Activated T-helper 1 cell treated with anti-CD3 and anti-CD28 coated beads, Interleukin-12 subunit alpha, Interleukin-12 subunit beta, Interleukin-2, Interleukin-4 antibody, amounts not matched to agents 30 ng/mL and 10 ng/mL and 1 ng/mL, durations not matched to agents 14 hours and 24 hours and 36 hours (primary cell): ENCODE measurements around the gene RBM15. TPM values are rescaled to one million over a fixed set of nuclear protein-coding genes. Genes with fewer than 3 reads are reported as not detected.

ENCODE experiments used
- DNase-seq: peaks from one replicate; pipeline ENCODE4 v3.0.0; 2021; ENCODE audit warnings: low spot score
- H3K27ac Mint-ChIP-seq: one replicate; pipeline ENCODE4 v1.8.0; 2021; ENCODE audit warnings: mild to moderate bottlenecking, mixed read lengths
- H3K27me3 Mint-ChIP-seq: one replicate; pipeline ENCODE4 v1.8.0; 2022; ENCODE audit warnings: mild to moderate bottlenecking, moderate library complexity, mixed read lengths; ENCODE audit not compliant: insufficient read depth
- H3K36me3 Mint-ChIP-seq: one replicate; pipeline ENCODE4 v1.8.0; 2021; ENCODE audit warnings: low read depth, mixed read lengths
- H3K4me1 Mint-ChIP-seq: one replicate; pipeline ENCODE4 v1.8.0; 2021; ENCODE audit warnings: low read depth, mixed read lengths
- H3K4me3 Mint-ChIP-seq: one replicate; pipeline ENCODE4 v1.8.0; 2021; ENCODE audit warnings: mild to moderate bottlenecking, moderate library complexity, mixed read lengths
- H3K9me3 Mint-ChIP-seq: one replicate; pipeline ENCODE4 v1.8.0; 2021; ENCODE audit warnings: mixed read lengths
- intact Hi-C: fragments of 100-400 bp; cut with micrococcal nuclease; formaldehyde crosslinking; loops from one replicate; pipeline ENCODE4 v1.15.1; 2024
- total RNA-seq: library from RNA; stranded (reverse); gene quantifications from 2 replicates; pipeline ENCODE4 v1.2.3, GENCODE V29; 2022

The RBM15 gene, protein sequence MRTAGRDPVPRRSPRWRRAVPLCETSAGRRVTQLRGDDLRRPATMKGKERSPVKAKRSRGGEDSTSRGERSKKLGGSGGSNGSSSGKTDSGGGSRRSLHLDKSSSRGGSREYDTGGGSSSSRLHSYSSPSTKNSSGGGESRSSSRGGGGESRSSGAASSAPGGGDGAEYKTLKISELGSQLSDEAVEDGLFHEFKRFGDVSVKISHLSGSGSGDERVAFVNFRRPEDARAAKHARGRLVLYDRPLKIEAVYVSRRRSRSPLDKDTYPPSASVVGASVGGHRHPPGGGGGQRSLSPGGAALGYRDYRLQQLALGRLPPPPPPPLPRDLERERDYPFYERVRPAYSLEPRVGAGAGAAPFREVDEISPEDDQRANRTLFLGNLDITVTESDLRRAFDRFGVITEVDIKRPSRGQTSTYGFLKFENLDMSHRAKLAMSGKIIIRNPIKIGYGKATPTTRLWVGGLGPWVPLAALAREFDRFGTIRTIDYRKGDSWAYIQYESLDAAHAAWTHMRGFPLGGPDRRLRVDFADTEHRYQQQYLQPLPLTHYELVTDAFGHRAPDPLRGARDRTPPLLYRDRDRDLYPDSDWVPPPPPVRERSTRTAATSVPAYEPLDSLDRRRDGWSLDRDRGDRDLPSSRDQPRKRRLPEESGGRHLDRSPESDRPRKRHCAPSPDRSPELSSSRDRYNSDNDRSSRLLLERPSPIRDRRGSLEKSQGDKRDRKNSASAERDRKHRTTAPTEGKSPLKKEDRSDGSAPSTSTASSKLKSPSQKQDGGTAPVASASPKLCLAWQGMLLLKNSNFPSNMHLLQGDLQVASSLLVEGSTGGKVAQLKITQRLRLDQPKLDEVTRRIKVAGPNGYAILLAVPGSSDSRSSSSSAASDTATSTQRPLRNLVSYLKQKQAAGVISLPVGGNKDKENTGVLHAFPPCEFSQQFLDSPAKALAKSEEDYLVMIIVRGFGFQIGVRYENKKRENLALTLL
- total RNA-seq, result 58.5 and 59.0 TPM in 2 replicates

DNA sequence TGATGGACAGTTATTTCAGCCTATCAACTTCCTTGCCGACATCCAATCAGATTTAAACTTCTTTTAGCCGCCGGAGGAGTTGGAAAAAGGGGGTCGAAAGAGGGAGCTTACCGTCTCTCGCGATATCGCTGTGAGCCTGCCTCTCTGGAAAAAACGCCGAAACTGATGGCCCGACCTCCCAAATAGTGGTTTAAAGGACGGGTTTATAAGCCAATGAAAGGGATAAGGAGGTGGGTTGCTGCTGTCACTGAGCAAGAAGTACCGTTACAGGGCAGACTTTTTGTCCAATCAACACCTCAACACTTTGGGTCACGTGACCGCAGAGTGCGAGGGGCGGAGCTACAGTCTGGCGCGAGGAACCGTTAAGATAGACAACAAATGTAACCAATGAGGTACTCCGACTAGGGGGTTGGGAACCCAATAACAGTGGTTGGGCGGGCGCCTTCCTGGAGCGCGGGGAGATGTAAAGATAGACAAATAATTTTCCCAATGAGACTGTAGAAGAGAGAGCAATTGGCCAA lies at the start of gene RBM15:
RBM15 (plus strand) TSS at position 492 of the 521 bp plus-strand sequence; CDS start at position 521, 29 bp downstream.
- Mint-ChIP-seq H3K36me3 (peaks cover 41% of the 10 kb centered on the region), H3K27ac (peak within 1 kb of the TSS; percentile 98), H3K9me3 (no peaks in the 10 kb centered on the region), H3K4me1 (peaks cover 54% of the 10 kb centered on the region), H3K27me3 (no peaks in the 10 kb centered on the region), H3K4me3 (no peak within 1 kb of the TSS)
- intact Hi-C loops, result loop anchor here (1.0 to 10.0 kb wide), 22 partner anchors 10 to 1646 kb away; partner anchors contain the start of genes AHCYL1, ATP5PB, CLCC1 and DDX20
- DNase-seq, result peak; percentile 98

DNA sequence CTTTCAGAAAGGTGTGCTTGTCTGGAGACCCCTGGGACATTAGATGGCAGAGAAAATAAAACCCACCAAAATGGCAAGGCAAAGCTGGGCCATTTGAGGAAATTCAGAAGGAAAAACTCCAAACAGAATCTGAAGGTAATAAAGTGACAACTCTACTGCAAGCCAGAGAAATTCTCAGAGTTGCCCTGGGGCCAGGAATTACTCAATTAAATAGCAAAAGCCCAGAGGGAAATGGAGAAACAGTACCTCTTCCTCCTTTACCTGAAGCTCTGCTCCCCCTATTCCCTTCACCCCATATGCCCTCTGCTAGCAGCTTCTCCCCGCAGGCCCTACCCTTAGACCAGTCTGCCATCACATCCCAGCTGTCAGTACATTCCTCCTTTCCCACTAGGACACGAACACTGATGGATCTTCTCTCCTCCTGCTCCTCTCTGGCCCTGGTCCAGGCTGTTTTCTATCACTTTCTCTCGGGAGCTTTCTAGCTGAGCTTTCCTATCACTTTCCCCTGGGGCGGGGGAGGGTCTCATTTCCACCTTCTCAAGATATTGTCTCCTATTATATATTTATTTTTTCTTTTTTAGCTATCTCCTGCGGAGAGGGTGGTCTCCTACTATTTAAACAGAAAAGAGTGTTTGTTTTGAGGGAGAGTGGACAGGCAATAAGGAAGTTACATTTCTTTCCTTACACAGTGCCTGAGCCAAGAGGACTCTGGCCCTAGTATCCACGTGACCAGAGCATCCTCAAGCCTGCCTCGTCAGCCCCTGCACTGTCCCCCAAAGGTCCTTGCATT lies 47.7 kb upstream of the RBM15 start:
- H3K4me1 Mint-ChIP-seq, result no peaks in the 10 kb centered on the region
- DNase-seq, result no peak
- no peak overlapping the region for H3K4me3 Mint-ChIP-seq
- no peaks in the 10 kb centered on the region for H3K9me3 Mint-ChIP-seq
- H3K27me3 Mint-ChIP-seq, result peaks cover 6% of the 10 kb centered on the region
- intact Hi-C loops, result no loop called here
- H3K27ac Mint-ChIP-seq, result no peak overlapping the region
- H3K36me3 Mint-ChIP-seq, result no peaks in the 10 kb centered on the region

DNA sequence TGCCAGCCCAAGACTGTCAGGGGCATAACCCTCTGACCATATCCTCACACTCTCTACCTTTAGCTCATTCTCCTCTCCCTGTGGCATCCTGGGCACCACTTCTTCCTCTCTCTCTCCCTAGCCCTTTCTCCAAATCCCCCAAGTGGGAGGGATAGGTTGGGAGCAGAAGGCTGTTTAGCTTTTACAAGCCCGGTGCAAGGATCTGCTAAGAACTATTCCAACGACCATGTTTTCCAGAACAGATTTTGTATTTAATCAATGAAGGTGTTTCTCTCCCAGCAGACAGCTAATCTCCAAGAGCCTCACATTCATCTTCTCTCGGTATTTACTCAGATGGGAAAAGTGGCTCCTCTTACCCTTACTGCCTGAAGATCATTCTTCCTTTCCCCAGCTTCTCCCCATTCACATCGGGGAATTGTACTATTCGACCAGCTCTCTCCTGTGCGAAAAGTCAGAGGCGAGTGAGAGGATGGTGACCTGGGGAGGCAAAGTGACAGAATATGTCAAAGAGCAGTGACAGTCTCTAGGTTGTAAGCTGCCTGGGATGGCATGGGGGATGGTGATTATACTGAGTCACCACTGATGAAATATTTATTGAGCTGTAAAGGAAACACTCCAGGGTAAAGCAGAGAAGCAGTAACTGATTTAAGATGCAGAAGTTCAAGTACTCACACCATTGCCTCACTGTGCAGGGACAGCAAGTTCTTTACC lies 47.0 kb upstream of the RBM15 start:
- Mint-ChIP-seq H3K27me3 (peaks cover 9% of the 10 kb centered on the region), H3K4me3 (no peak overlapping the region), H3K27ac (no peak overlapping the region), H3K4me1 (no peaks in the 10 kb centered on the region), H3K36me3 (no peaks in the 10 kb centered on the region), H3K9me3 (no peaks in the 10 kb centered on the region)
- DNase-seq, result no peak
- intact Hi-C loops, result no loop called here

DNA sequence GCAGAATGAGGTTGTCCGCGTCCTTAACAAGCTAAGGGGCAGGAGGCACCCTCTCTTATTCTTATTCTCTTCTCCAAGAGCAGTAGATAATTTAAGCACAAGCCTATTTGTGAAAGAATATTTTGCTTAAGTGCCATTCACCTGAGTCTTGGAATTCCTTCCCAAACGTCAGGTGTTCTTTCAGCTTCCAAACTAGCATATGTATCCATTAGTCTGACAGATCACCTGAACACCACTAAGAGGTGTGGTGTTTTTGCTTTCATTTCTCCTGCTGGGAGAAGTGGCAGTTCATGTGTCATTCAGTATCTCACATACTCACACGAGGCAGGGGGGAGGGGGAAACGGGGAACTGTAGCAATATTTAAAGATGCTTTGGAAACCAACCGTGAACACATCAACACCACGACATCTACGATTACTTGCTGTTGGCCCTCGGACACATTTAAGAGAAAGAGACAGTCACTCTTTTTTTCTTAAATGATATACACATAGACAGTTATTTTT lies 45.5 kb upstream of the RBM15 start:
- no peaks in the 10 kb centered on the region for H3K9me3 Mint-ChIP-seq
- H3K4me1 Mint-ChIP-seq, result no peaks in the 10 kb centered on the region
- peaks cover 9% of the 10 kb centered on the region for H3K27me3 Mint-ChIP-seq
- H3K4me3 Mint-ChIP-seq, result no peak overlapping the region
- H3K36me3 Mint-ChIP-seq, result no peaks in the 10 kb centered on the region
- no peak overlapping the region for H3K27ac Mint-ChIP-seq
- DNase-seq, result no peak
- intact Hi-C loops, result no loop called here

DNA sequence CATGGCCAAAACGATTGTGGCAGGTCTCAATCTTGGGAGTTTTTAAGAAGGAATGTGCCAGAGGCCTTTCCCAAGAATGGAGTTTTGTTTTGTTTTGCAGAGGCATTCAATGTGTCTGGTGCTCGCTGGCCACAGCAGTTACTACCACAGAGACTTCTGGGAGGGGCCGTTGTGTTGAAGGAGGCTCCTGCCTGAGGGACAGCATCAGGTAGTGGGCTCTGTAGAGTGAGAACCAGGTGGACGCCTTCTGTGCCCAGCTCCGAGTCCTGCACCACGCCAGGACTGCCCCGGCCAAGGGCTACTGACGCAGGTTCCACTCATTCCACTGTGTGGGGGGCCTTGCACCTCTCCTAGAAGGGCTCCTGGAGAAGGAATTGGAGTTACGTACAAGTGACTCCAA lies 44.9 kb upstream of the RBM15 start:
- no peaks in the 10 kb centered on the region for H3K36me3 Mint-ChIP-seq
- DNase-seq, result no peak
- H3K4me1 Mint-ChIP-seq, result no peaks in the 10 kb centered on the region
- intact Hi-C loops, result no loop called here
- no peak overlapping the region for H3K4me3 Mint-ChIP-seq
- H3K27ac Mint-ChIP-seq, result no peak overlapping the region
- no peaks in the 10 kb centered on the region for H3K9me3 Mint-ChIP-seq
- peaks cover 9% of the 10 kb centered on the region for H3K27me3 Mint-ChIP-seq

DNA sequence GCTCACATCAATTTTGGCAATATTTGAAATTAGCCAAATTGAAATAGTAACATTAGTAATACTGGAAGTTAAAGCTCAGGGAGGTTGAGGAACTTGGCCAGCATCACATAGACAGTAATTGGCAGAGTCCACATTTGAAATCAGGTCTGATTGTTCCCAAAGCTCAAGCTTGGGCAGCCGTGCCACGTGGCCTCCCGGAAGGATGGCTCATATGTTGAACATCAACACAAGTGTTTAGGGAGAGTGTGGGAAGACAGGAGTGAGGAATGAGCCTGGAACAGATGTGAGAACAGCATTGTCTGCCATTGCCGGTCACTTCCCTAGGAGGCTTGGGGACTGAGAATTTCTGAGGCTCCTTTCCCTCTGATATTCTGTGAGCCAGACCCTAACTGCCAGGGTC lies 40.2 kb upstream of the RBM15 start:
- Mint-ChIP-seq H3K27ac (no peak overlapping the region), H3K4me3 (no peak overlapping the region)
- intact Hi-C loops, result no loop called here

DNA sequence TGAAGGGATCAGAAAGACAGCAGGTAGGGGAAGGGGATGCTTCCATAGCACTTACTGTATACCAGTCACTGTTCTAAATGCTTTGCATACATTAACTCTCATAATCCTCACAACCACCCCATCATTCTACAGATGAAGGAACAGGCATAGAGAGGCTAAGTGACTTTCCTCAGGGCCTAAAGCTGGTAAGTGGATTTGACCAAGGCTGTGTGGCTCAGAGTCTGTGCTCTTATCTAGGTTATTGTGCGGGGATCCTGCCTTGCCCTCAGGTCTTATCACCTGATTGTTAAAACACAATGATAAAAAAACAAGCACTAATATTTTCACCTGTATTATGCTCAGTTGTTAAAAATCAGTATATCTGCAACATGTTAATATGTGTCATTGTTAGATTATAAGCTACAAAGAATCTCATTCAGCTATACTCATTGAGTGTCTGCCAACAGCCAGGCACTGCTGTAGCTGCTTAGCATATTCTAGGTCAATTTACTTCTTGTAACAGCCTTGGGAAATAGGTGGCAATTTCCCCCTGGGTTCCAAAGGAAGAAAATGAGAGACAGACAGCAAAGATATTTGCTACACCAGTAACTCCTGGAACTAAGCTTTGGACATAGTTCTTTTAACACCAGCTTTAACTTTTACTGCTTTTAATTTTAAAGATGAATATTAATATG lies 38.6 kb upstream of the RBM15 start:
- DNase-seq, result no peak
- Mint-ChIP-seq H3K4me3 (no peak overlapping the region), H3K4me1 (no peaks in the 10 kb centered on the region), H3K9me3 (no peaks in the 10 kb centered on the region), H3K27me3 (peaks cover 12% of the 10 kb centered on the region), H3K36me3 (no peaks in the 10 kb centered on the region), H3K27ac (no peak overlapping the region)
- intact Hi-C loops, result no loop called here

More for the DNA sequence above, 40.2 kb upstream of the RBM15 start:
- H3K9me3 Mint-ChIP-seq, result no peaks in the 10 kb centered on the region
- H3K36me3 Mint-ChIP-seq, result no peaks in the 10 kb centered on the region
- H3K4me1 Mint-ChIP-seq, result no peaks in the 10 kb centered on the region
- H3K27me3 Mint-ChIP-seq, result peaks cover 12% of the 10 kb centered on the region
- DNase-seq, result no peak

DNA sequence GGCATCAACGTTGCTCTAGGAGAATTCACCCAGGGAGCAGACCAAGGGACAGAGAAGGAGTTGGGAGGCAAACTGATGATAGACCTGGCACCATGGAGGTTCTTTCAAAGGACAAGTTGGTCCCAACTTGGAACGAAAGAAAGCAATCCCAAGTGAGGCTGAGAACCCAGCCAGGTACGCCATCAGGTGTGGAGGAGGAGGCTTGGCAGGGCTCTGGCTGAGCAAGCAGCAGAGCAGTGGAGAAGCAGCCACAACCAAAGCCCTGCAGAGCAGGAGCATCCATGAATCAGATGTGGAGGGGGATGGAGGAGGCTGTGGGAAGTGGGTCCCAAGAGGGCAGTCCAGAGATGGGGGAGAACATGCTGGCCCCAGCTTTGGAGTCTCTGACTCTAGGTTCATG lies 36.3 kb upstream of the RBM15 start:
- H3K27ac Mint-ChIP-seq, result no peak overlapping the region
- H3K4me1 Mint-ChIP-seq, result no peaks in the 10 kb centered on the region
- intact Hi-C loops, result no loop called here

DNA sequence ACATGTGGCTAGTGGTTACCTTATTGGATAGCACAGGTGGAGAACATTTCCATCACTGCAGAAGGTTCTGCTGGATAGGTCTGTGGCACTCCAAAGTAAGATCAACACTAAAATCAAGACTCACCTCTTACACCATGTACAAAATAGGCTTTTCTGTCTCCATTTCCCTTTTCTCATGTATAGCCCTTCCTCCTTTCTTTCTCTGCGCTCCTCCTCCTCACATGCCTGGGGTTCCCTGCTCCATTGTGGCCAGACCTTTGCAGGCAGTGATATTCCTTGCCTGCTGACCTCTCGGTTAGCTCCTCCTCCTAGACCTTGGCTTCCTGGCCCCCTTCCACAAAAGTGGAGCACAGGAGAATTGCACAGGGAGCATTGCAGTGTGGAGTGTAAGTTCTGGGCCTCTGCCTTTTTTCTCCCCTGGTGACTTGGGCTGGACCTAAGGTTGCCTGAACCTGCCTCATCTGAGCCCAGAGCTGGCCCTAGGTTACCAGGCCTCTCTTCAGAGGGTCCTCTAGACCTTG lies 33.2 kb upstream of the RBM15 start:
- H3K27ac Mint-ChIP-seq, result no peak overlapping the region
- intact Hi-C loops, result no loop called here
- H3K36me3 Mint-ChIP-seq, result no peaks in the 10 kb centered on the region
- peaks cover 3% of the 10 kb centered on the region for H3K27me3 Mint-ChIP-seq
- H3K9me3 Mint-ChIP-seq, result no peaks in the 10 kb centered on the region
- no peak overlapping the region for H3K4me3 Mint-ChIP-seq
- no peaks in the 10 kb centered on the region for H3K4me1 Mint-ChIP-seq
- no peak for DNase-seq

More for the DNA sequence above, 36.3 kb upstream of the RBM15 start:
- no peak for DNase-seq
- no peaks in the 10 kb centered on the region for H3K36me3 Mint-ChIP-seq
- no peaks in the 10 kb centered on the region for H3K9me3 Mint-ChIP-seq
- peaks cover 6% of the 10 kb centered on the region for H3K27me3 Mint-ChIP-seq
- H3K4me3 Mint-ChIP-seq, result no peak overlapping the region

DNA sequence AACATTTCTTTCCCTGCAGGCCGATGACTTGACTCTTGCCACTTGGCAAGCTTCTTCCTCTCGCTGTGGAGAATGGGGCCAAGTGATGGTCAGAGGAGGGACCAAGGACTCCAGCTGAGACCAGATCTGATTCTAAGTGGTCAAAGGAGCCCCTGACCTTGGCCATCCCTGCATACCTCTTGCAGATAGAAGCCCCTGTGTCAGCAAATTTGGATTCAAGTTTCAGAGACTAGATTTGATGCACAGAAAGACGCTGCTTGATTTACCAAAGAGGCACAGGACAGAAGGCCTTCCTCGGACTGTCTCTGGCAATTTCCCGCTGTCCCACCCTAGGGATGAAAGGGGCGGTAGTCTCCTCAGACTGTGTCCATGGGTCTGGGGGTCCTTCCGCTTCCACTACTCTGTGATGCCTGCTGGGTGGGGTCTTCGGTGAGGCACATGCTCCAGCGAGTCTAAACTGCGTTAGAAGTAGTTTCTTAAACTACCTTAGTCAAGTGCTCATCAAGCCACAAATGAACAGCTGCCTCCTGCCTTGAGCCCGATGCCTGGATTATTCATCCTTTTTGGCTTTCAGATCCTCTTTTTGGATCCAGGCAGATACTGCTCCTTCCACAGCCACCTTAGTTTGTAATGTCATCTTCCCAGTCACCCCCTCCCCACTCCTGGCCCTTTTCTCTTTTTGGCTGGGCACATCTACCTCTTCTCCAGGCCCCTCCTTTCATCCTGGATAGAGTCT lies 31.8 kb upstream of the RBM15 start:
- no peak overlapping the region for H3K27ac Mint-ChIP-seq
- intact Hi-C loops, result no loop called here
- H3K4me1 Mint-ChIP-seq, result no peaks in the 10 kb centered on the region
- DNase-seq, result no peak
- H3K4me3 Mint-ChIP-seq, result no peak overlapping the region
- H3K36me3 Mint-ChIP-seq, result no peaks in the 10 kb centered on the region
- no peaks in the 10 kb centered on the region for H3K9me3 Mint-ChIP-seq
- H3K27me3 Mint-ChIP-seq, result peaks cover 3% of the 10 kb centered on the region

DNA sequence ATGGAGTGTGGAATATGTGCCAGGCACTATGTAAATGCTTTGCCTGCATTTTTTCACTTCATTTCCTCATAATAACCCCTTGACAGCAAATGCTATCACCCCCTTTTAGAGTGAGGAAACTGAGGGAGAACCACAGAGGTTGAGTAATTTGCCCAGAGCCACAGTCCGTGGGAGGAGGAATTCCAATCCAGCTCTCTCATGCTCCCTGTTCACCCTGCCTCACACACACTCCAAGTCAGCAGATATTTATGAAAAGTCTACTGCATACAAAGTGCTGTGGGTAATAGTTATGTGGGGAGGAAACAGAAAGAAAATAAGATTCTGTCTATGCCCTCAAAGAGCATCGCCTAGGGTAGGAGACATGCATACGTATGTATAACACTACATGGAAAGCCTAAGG lies 30.9 kb upstream of the RBM15 start:
- Mint-ChIP-seq H3K27ac (no peak overlapping the region), H3K9me3 (no peaks in the 10 kb centered on the region), H3K4me1 (no peaks in the 10 kb centered on the region), H3K36me3 (no peaks in the 10 kb centered on the region), H3K27me3 (no peaks in the 10 kb centered on the region), H3K4me3 (no peak overlapping the region)
- no peak for DNase-seq
- intact Hi-C loops, result no loop called here
